Lower leg skin (tissue), 4 donors: ENCODE measurements around the gene DGCR6. TPM values are rescaled to one million over a fixed set of nuclear protein-coding genes. Genes with fewer than 3 reads are reported as not detected.
A peak's percentile ranks its signal among the peaks of the same experiment; 100 is the strongest.

Source experiments
- DNase-seq, 2 donors: peaks; one replicate each; pipeline ENCODE4 v3.0.0-alpha.2; 2019; ENCODE audit warnings: low spot score in 2 of 2
- H3K4me3 ChIP-seq: fragments of 200-600 bp; sonication (generic); 2 replicates; pipeline ENCODE4 v1.5.1; 2017; ENCODE audit warnings: mild to moderate bottlenecking, low read depth; ENCODE audit not compliant: poor library complexity, severe bottlenecking
- CTCF ChIP-seq, 3 donors: fragments of 450-650 bp; IDR thresholded peaks; one replicate each; pipeline ENCODE4 v1.5.1; 2016; ENCODE audit warnings: antibody characterized with exemption in 3 of 3, mild to moderate bottlenecking in 3 of 3, moderate library complexity in 2 of 3
- POLR2A ChIP-seq, 2 donors: fragments of 450-650 bp; IDR thresholded peaks; one replicate each; pipeline ENCODE4 v1.6.1; 2016 to 2017; ENCODE audit warnings: antibody characterized with exemption in 2 of 2, mild to moderate bottlenecking in 1 of 2, moderate library complexity in 1 of 2
- WGBS, 2 donors: methylation state at CpG; one replicate each; pipeline ENCODE4 v1.1.5; 2018; 5-methylcytosine and 5-hydroxymethylcytosine counted together
- intact Hi-C: fragments of 100-400 bp; cut with DNase I; formaldehyde crosslinking; loops from one replicate; pipeline ENCODE4 v1.15.0; 2023; ENCODE audit warnings: low total_unique reads
- total RNA-seq, 4 donors: library from RNA; depleted of rRNA; stranded (reverse); fragments of >200 nt; gene quantifications; one replicate each; pipeline ENCODE4 v1.1.0, GENCODE V29; 2016

DGCR6 gene
- total RNA-seq, 4 donors from 2014 or later: 2.4 to 7.4 (median 5.5) TPM

- no peak for DNase-seq
- intact Hi-C loops: no loop called here
- TF ChIP-seq CTCF (IDR thresholded peaks at IDR 0.05) (no peak), POLR2A (IDR thresholded peaks at IDR 0.05) (no peak)
- no peak overlapping the region for H3K4me3 ChIP-seq
- no CpG with 5 or more reads among the region's 20 CpGs for WGBS, 2 donors
These were observed 19.4 kb downstream of the DGCR6 start for GRCh38 chr22:18925368-18926064.

- H3K4me3 ChIP-seq: no peak overlapping the region
- TF ChIP-seq POLR2A (IDR thresholded peaks at IDR 0.05) (no peak), CTCF (IDR thresholded peaks at IDR 0.05) (no peak)
- intact Hi-C loops: no loop called here
- no peak for DNase-seq
- WGBS, 2 donors: no CpG with 5 or more reads among the region's 4 CpGs
These were observed 20.9 kb downstream of the DGCR6 start for GRCh38 chr22:18927020-18927419.

- no peak overlapping the region for H3K4me3 ChIP-seq
- WGBS, 2 donors: no CpG with 5 or more reads among the region's 5 CpGs
- no peak for DNase-seq
- intact Hi-C loops: no loop called here
- TF ChIP-seq POLR2A (IDR thresholded peaks at IDR 0.05): no peak
- TF ChIP-seq CTCF (IDR thresholded peaks at IDR 0.05): no peak
These were observed 21.5 kb downstream of the DGCR6 start for GRCh38 chr22:18927573-18927972.

- DNase-seq: peak; percentile 47 to 79
These were observed 23.3 kb downstream of the DGCR6 start for GRCh38 chr22:18929459-18929858.

GRCh38 chr22:18931905-18932652, 26.0 kb downstream of the DGCR6 start:
- no peak overlapping the region for H3K4me3 ChIP-seq
- no CpG with 5 or more reads among the region's 16 CpGs for WGBS, 2 donors
- intact Hi-C loops: no loop called here
- no peak for TF ChIP-seq CTCF (IDR thresholded peaks at IDR 0.05)
- no peak for TF ChIP-seq POLR2A (IDR thresholded peaks at IDR 0.05)
- no peak for DNase-seq

More at GRCh38 chr22:18929459-18929858, 23.3 kb downstream of the DGCR6 start:
- WGBS, 2 donors: no CpG with 5 or more reads among the region's 5 CpGs
- intact Hi-C loops: no loop called here
- no peak for TF ChIP-seq POLR2A (IDR thresholded peaks at IDR 0.05)
- no peak for TF ChIP-seq CTCF (IDR thresholded peaks at IDR 0.05)
- no peak overlapping the region for H3K4me3 ChIP-seq
